Heart left ventricle (tissue), 13 donors: ENCODE measurements around the gene PFDN5.

Source experiments
- POLR2A ChIP-seq, 2 donors: fragments of 450-650 bp; IDR thresholded peaks; one replicate each; pipeline ENCODE4 v1.6.1; 2017; ENCODE audit warnings: antibody characterized with exemption in 2 of 2, mild to moderate bottlenecking in 2 of 2, moderate library complexity in 2 of 2
- TF ChIP-seq, protein P1 (sequence below), 12 donors: fragments of 200-600 bp; sonication (generic) in 4 of 12; IDR thresholded peaks; one replicate each; pipeline versions ENCODE4 v1.5.0 to v1.8.0; 2018 to 2022; ENCODE audit warnings: antibody characterized with exemption in 12 of 12, mild to moderate bottlenecking in 5 of 12
- donor health status: ischemic (EF 13 %, LVEDD 7.1; RV severe dilation, severe dysfunction).
- donor health status: DM: no; HTN: yes; CAD: no.
- donor health status: DM: no; HTN: no; CAD: no.
- donor health status: ischemic (EF 25% LVEDD 6.9; RV normal size, moderate dysfunction).
- donor health status: ischemic (EF 25% LVEDD 5.7; RV mildly dilated, moderate dysfunction).
- donor health status: ischemic (EF 35%, LVEDD 5.7; RV mildly dilated, moderate dysfunction).
- donor health status: nonischemic (EF 11% LVEDD 7.7; RV severe dilation, severe dysfunction).
- donor health status: DM: yes; HTN: yes; CAD: no.
- donor health status: PGD.
- donor health status: ischemic (EF 29% LVEDD 5.4; RV normal size, mild dysfunction).
- donor health status: nonischemic (EF 23%, LVEDD 6.1; RV moderate dilation, normal function).

DNA sequence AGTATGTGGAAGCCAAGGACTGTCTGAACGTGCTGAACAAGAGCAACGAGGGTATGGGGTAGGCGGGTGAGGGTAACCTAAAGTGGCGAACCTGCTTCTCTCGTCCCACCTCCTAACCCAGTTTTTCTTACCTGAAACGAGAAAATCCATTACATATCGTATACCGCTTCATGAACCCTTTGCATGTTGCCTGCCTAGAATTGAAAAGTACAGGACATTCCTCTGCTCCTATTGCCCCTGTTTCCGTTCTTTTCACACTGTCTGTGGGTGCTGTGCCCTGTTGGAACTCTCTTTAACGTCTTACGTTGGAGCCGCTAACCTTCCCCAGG lies 513 bp downstream of the PFDN5 start:
- TF ChIP-seq, protein P1, sequence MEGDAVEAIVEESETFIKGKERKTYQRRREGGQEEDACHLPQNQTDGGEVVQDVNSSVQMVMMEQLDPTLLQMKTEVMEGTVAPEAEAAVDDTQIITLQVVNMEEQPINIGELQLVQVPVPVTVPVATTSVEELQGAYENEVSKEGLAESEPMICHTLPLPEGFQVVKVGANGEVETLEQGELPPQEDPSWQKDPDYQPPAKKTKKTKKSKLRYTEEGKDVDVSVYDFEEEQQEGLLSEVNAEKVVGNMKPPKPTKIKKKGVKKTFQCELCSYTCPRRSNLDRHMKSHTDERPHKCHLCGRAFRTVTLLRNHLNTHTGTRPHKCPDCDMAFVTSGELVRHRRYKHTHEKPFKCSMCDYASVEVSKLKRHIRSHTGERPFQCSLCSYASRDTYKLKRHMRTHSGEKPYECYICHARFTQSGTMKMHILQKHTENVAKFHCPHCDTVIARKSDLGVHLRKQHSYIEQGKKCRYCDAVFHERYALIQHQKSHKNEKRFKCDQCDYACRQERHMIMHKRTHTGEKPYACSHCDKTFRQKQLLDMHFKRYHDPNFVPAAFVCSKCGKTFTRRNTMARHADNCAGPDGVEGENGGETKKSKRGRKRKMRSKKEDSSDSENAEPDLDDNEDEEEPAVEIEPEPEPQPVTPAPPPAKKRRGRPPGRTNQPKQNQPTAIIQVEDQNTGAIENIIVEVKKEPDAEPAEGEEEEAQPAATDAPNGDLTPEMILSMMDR (IDR thresholded peaks at IDR 0.05): no peak
- no peak for TF ChIP-seq POLR2A (IDR thresholded peaks at IDR 0.05)
